ENCODE results near the gene S100A1.

- TF ChIP-seq, protein P1, sequence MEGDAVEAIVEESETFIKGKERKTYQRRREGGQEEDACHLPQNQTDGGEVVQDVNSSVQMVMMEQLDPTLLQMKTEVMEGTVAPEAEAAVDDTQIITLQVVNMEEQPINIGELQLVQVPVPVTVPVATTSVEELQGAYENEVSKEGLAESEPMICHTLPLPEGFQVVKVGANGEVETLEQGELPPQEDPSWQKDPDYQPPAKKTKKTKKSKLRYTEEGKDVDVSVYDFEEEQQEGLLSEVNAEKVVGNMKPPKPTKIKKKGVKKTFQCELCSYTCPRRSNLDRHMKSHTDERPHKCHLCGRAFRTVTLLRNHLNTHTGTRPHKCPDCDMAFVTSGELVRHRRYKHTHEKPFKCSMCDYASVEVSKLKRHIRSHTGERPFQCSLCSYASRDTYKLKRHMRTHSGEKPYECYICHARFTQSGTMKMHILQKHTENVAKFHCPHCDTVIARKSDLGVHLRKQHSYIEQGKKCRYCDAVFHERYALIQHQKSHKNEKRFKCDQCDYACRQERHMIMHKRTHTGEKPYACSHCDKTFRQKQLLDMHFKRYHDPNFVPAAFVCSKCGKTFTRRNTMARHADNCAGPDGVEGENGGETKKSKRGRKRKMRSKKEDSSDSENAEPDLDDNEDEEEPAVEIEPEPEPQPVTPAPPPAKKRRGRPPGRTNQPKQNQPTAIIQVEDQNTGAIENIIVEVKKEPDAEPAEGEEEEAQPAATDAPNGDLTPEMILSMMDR (IDR thresholded peaks at IDR 0.05): no peak
- TF ChIP-seq EZH2phosphoT487 (IDR thresholded peaks at IDR 0.05) (no peak), EZH2 (IDR thresholded peaks at IDR 0.05) (no peak)
Measured at GRCh38 chr1:153616917-153617311, 11.3 kb upstream of the S100A1 start.
